Heart left ventricle (tissue), 13 donors: ENCODE data around the gene DYNC1H1.

Source experiments
- CTCF ChIP-seq, 12 donors: fragments of 200-600 bp; sonication (generic) in 4 of 12; IDR thresholded peaks; one replicate each; pipeline versions ENCODE4 v1.5.0 to v1.8.0; 2018 to 2022; ENCODE audit warnings: antibody characterized with exemption in 12 of 12, mild to moderate bottlenecking in 5 of 12
- POLR2A ChIP-seq, 2 donors: fragments of 450-650 bp; IDR thresholded peaks; one replicate each; pipeline ENCODE4 v1.6.1; 2017; ENCODE audit warnings: antibody characterized with exemption in 2 of 2, mild to moderate bottlenecking in 2 of 2, moderate library complexity in 2 of 2
- donor health status: ischemic (EF 13 %, LVEDD 7.1; RV severe dilation, severe dysfunction).
- donor health status: DM: no; HTN: yes; CAD: no.
- donor health status: DM: no; HTN: no; CAD: no.
- donor health status: ischemic (EF 25% LVEDD 6.9; RV normal size, moderate dysfunction).
- donor health status: ischemic (EF 25% LVEDD 5.7; RV mildly dilated, moderate dysfunction).
- donor health status: ischemic (EF 35%, LVEDD 5.7; RV mildly dilated, moderate dysfunction).
- donor health status: nonischemic (EF 11% LVEDD 7.7; RV severe dilation, severe dysfunction).
- donor health status: DM: yes; HTN: yes; CAD: no.
- donor health status: PGD.
- donor health status: ischemic (EF 29% LVEDD 5.4; RV normal size, mild dysfunction).
- donor health status: nonischemic (EF 23%, LVEDD 6.1; RV moderate dilation, normal function).

DNA sequence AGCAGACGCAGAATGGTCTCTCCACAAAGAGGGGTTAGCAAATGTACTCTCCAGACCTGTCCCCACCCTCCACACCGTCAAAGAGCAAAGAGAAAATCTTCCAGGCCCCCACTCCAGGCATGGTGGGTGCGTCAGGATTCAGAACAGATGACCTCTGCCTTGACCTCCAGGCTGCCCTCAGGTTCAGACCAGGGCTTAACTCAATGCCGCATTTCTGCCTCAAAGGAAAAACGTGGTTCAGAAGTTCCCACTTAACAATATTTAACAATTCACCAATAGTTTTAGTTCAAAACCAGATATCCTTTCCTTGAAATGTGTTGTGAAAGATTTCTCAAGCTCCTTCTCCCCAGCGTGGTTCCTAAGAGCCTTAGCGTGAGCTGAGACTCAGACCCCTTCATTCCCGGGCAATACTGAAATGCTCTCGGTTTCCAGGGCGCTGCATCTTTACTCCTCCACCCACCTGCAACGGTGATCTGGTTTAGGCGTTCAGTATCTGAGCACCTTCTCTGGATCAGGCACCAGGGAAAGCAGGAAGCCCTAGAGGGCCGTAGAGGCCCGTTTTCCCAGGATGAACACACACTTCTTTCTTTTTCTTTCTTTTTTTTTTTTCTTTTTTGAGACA lies 99.5 kb downstream of the DYNC1H1 start:
- no peak for TF ChIP-seq POLR2A (IDR thresholded peaks at IDR 0.05)
- TF ChIP-seq CTCF (IDR thresholded peaks at IDR 0.05) = no peak
